HEK293T (cell line): ENCODE measurements around the gene CD300LD.

Experiments
- ARNT ChIP-seq: fragments of 450-650 bp; IDR thresholded peaks from 2 replicates; pipeline ENCODE4 v1.6.1; 2017; ENCODE audit warnings: mild to moderate bottlenecking
- BHLHE40 ChIP-seq: fragments of 450-650 bp; IDR thresholded peaks from 2 replicates; pipeline ENCODE4 v1.6.1; 2016; ENCODE audit warnings: mild to moderate bottlenecking, moderate library complexity, borderline replicate concordance
- FOXA1 ChIP-seq: fragments of 450-650 bp; IDR thresholded peaks from 2 replicates; pipeline ENCODE4 v1.6.1; 2016; ENCODE audit warnings: mild to moderate bottlenecking
- FOXK2 ChIP-seq: fragments of 450-650 bp; IDR thresholded peaks from 2 replicates; pipeline ENCODE4 v1.6.1; 2016; ENCODE audit warnings: mild to moderate bottlenecking
- FOXM1 ChIP-seq: fragments of 450-650 bp; IDR thresholded peaks from 2 replicates; pipeline ENCODE4 v1.6.1; 2017; ENCODE audit warnings: mild to moderate bottlenecking, borderline replicate concordance
- HDGF ChIP-seq: fragments of 450-650 bp; IDR thresholded peaks from 2 replicates; pipeline ENCODE4 v1.6.1; 2017; ENCODE audit warnings: antibody characterized with exemption, borderline replicate concordance
- L3MBTL2 ChIP-seq: fragments of 450-650 bp; conservative IDR thresholded peaks from 2 replicates; pipeline ENCODE4 v1.6.1; 2016; ENCODE audit warnings: mild to moderate bottlenecking
- NFRKB ChIP-seq: fragments of 450-650 bp; IDR thresholded peaks from 2 replicates; pipeline ENCODE4 v1.6.1; 2016; ENCODE audit warnings: mild to moderate bottlenecking, moderate library complexity
- SP1 ChIP-seq: fragments of 450-650 bp; IDR thresholded peaks from 2 replicates; pipeline ENCODE4 v1.6.1; 2017
- SUZ12 ChIP-seq: fragments of 450-650 bp; IDR thresholded peaks from 2 replicates; pipeline ENCODE4 v1.6.1; 2016; ENCODE audit warnings: mild to moderate bottlenecking
- TARDBP ChIP-seq: fragments of 450-650 bp; IDR thresholded peaks from 2 replicates; pipeline ENCODE4 v1.6.1; 2016
- ZNF384 ChIP-seq: fragments of 450-650 bp; IDR thresholded peaks from 2 replicates; pipeline ENCODE4 v1.6.1; 2016

DNA sequence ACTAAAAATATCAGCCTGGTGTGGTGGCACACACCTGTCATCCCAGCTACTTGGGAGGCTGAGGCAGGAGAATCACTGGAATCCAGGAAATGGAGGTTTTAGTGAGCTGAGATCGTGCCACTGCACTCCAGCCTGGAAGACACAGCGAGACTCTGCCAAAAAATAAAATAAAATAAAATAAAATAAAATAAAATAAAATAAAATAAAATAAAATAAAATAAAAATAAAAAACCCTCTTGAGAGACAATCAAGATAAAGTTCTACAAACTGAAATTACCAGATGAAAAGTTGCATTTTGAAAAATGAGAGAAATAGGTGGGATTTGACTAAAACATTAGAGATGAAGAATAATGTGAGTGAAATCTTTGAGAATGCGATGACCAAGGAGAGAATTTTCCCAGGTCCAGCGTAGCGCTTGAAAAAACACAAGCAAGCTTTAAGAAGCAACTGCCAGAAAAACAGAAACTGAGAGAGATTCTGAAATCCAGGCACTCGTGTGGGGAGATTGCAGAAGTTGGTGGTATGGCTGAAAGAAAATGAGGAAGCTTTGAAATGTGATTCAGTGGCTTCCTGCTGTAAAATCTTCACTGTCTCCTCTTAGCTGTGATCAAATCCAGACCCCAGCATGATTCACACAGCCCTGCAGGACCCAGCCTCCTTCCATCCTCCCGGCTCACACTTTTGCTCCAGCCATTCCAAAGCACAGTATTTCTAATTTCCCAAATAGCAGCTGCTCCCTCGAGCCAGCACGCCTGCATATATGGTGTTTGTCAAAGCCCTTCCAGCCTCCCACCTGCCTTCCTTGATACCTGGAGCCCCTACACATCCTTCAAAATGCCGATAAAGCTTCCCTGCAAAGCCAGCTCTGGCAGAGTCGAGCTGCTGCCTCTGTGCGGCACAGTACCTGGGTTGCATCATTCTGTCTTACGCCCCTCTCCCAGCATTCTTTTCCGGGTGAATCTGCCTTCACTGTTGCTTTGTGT lies 39.7 kb upstream of the CD300LD start:
- TF ChIP-seq L3MBTL2 (no peak), ZNF384 (no peak), HDGF (no peak), ARNT (no peak), FOXA1 (no peak), NFRKB (no peak), FOXK2 (no peak), SP1 (no peak), TARDBP (no peak), BHLHE40 (no peak), FOXM1 (no peak), SUZ12 (no peak)
